HG03439 (cell line): ENCODE measurements around the gene BMPER.

Experiments used
- ATAC-seq: cut with Tn5 transposase; IDR thresholded peaks from one replicate; pipeline ENCODE4 v1.9.1; 2021; ENCODE audit warnings: mild to moderate bottlenecking, moderate library complexity; ENCODE audit not compliant: unreplicated experiment

BMPER gene

GRCh38 chr7:33905389-33906032, at the start of gene BMPER:
TSS of gene BMPER (plus strand) at chr7:33905539. CDS start at chr7:33905614, 75 bp downstream.
- ATAC-seq = no peak

GRCh38 chr7:33861947-33862346, 43.4 kb upstream of the BMPER start:
- no peak for ATAC-seq

- no peak for ATAC-seq
Observed at GRCh38 chr7:33862946-33863814, 42.2 kb upstream of the BMPER start.

- no peak for ATAC-seq
Observed at GRCh38 chr7:33868166-33868565, 37.2 kb upstream of the BMPER start.

GRCh38 chr7:33869176-33869575, 36.2 kb upstream of the BMPER start:
- ATAC-seq = no peak

- ATAC-seq = no peak
Observed at GRCh38 chr7:33870120-33870519, 35.2 kb upstream of the BMPER start.

GRCh38 chr7:33872870-33873269, 32.5 kb upstream of the BMPER start:
- no peak for ATAC-seq

- ATAC-seq = no peak
Observed at GRCh38 chr7:33873518-33873917, 31.8 kb upstream of the BMPER start.

- no peak for ATAC-seq
Observed at GRCh38 chr7:33873981-33874750, 31.2 kb upstream of the BMPER start.

- no peak for ATAC-seq
Observed at GRCh38 chr7:33874943-33875342, 30.4 kb upstream of the BMPER start.

- ATAC-seq = no peak
Observed at GRCh38 chr7:33876596-33877274, 28.6 kb upstream of the BMPER start.

- ATAC-seq = no peak
Observed at GRCh38 chr7:33880787-33881186, 24.6 kb upstream of the BMPER start.

- ATAC-seq = no peak
Observed at GRCh38 chr7:33881316-33881715, 24.0 kb upstream of the BMPER start.

- ATAC-seq = no peak
Observed at GRCh38 chr7:33882040-33882837, 23.1 kb upstream of the BMPER start.

GRCh38 chr7:33882950-33883670, 22.2 kb upstream of the BMPER start:
- ATAC-seq = no peak

- no peak for ATAC-seq
Observed at GRCh38 chr7:33883671-33883965, 21.7 kb upstream of the BMPER start.

GRCh38 chr7:33885290-33886148, 19.8 kb upstream of the BMPER start:
- ATAC-seq = no peak

GRCh38 chr7:33886149-33886623, 19.2 kb upstream of the BMPER start:
- ATAC-seq = no peak
